Measurements from ENCODE around the gene TK2. TPM values are rescaled to one million over a fixed set of nuclear protein-coding genes. Genes with fewer than 3 reads are reported as not detected.

The TK2 gene
- total and polyA plus RNA-seq, 9 of the 15 experiments (the other 6 are each of a cell fraction or from before 2014, with no cell fraction given), result 1.1 to 10.2 (median 5.3) TPM

GRCh38 chr16:66478733-66479511, 71.0 kb downstream of the TK2 start (continued):
- TF ChIP-seq HDAC2 (IDR thresholded peaks at IDR 0.05), result no peak
- peak; percentile 43; the same call in 1 of the 2 replicates for TF ChIP-seq MAX (CRISPR knock-in tag; IDR thresholded peaks at IDR 0.05)
- peak; percentile 47; the same call in 1 of the 2 replicates for TF ChIP-seq ETV1 (tag; conservative IDR thresholded peaks at IDR 0.05; ENCODE audit: low read depth)
- peak; percentile 43; the same call in 1 of the 2 replicates for TF ChIP-seq JUND (IDR thresholded peaks at IDR 0.05; ENCODE audit: borderline replicate concordance, low read depth, low read length)
- TF ChIP-seq JUND (tag; IDR thresholded peaks at IDR 0.05; ENCODE audit: borderline replicate concordance, low read depth, low read length), result no peak; the same call in 2 of the 3 replicates
- peak in 1 of 2 experiments; percentile 30; a peak in 1 of 4 replicates for TF ChIP-seq RCOR1 (IDR thresholded peaks at IDR 0.05; ENCODE audit: borderline replicate concordance in 1 of 2, low read depth in 2 of 2, low read length in 2 of 2)
- no peak for TF ChIP-seq ZNF551 (CRISPR knock-in tag; IDR thresholded peaks at IDR 0.05)
- TF ChIP-seq GATA2 (CRISPR knock-in tag; IDR thresholded peaks at IDR 0.05), result no peak
- TF ChIP-seq MYC (IDR thresholded peaks at IDR 0.05; ENCODE audit: low read depth, low read length), result peak; percentile 81
- TF ChIP-seq MYC (CRISPR knock-in tag; IDR thresholded peaks at IDR 0.05; ENCODE audit: borderline replicate concordance, low read depth), result no peak
- no peak for TF ChIP-seq PHF20 (IDR thresholded peaks at IDR 0.05; ENCODE audit: partially characterized antibody)
- TF ChIP-seq ZNF197 (CRISPR knock-in tag; IDR thresholded peaks at IDR 0.05; ENCODE audit: low read depth), result no peak
- TF ChIP-seq ZNF239 (CRISPR knock-in tag; IDR thresholded peaks at IDR 0.05), result no peak
- no peak for TF ChIP-seq ESRRB (CRISPR knock-in tag; IDR thresholded peaks at IDR 0.05; ENCODE audit: borderline replicate concordance)
- TF ChIP-seq HNRNPH1 (optimal IDR thresholded peaks at IDR 0.05; ENCODE audit: low read depth, low read length), result no peak
- 0 out of 2 replicates have a peak, but pooled peaks have one; percentile 13 for TF ChIP-seq ATF7 (IDR thresholded peaks at IDR 0.05)
- TF ChIP-seq E2F6 (IDR thresholded peaks at IDR 0.05; ENCODE audit: borderline replicate concordance in 1 of 2, extremely low read depth in 1 of 2, insufficient read depth in 1 of 2, insufficient read length in 1 of 2, low read depth in 1 of 2, low read length in 1 of 2, poor library complexity in 1 of 2, severe bottlenecking in 1 of 2), result peak; percentile 41 to 46
- peak; percentile 23; the same call in 1 of the 2 replicates for TF ChIP-seq VEZF1 (CRISPR knock-in tag; IDR thresholded peaks at IDR 0.05)
- no peak for TF ChIP-seq ZFX (CRISPR knock-in tag; IDR thresholded peaks at IDR 0.05)
- no peak for TF ChIP-seq ZNF589 (CRISPR knock-in tag; IDR thresholded peaks at IDR 0.05; ENCODE audit: low read depth)
- TF ChIP-seq RAD21 (CRISPR knock-in tag; conservative IDR thresholded peaks at IDR 0.05 in 1 of 2, IDR thresholded peaks at IDR 0.05 in 1 of 2), result peak; percentile 47 to 72
- TF ChIP-seq NCOA1 (IDR thresholded peaks at IDR 0.05; ENCODE audit: low read depth), result no peak
